Measurements from ENCODE around the gene PRSS16.
"Not testable (repeated sequence)": the region's sequence is repeated elsewhere in the genome, so short reads cannot be mapped to it uniquely, and the experiment has no call there.

PRSS16 gene

DNA sequence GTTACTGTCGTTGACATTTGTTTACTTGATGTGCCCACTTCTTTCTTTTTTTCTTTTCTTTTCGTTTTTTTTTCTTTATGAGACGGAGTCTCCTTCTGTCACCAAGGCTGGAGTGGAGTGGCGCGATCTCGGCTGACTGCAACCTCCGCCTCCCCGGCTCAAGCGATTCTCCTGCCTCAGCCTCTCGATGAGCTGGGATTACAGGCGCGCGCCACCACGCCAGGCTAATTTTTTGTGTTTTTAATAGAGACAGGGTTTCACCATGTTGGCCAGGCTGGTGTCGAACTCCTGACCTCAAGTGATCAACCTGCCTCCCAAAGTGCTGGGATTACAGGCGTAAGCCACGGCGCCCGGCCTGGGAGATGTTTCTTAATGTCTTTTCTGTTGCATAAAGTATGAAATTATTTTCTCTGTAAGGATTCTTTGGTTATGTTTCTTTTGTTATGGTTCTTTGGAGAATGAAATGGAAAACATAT, 33.3 kb upstream of the PRSS16 start:
- no peak overlapping the region for H3K4me2 ChIP-seq (ENCODE audit: low read length)
- no peak overlapping the region for H3K27ac ChIP-seq (ENCODE audit: low read length)
- H3K4me1 ChIP-seq (ENCODE audit: low read length), result no peaks in the 10 kb centered on the region
- no peaks in the 10 kb centered on the region for H3K36me3 ChIP-seq (replicated peaks; ENCODE audit: low read depth, low read length)
- no peaks in the 10 kb centered on the region for H3K79me2 ChIP-seq (ENCODE audit: low read length)
- TF ChIP-seq EZH2phosphoT487 (IDR thresholded peaks at IDR 0.05; ENCODE audit: low read depth), result no peak
- TF ChIP-seq, protein P1, sequence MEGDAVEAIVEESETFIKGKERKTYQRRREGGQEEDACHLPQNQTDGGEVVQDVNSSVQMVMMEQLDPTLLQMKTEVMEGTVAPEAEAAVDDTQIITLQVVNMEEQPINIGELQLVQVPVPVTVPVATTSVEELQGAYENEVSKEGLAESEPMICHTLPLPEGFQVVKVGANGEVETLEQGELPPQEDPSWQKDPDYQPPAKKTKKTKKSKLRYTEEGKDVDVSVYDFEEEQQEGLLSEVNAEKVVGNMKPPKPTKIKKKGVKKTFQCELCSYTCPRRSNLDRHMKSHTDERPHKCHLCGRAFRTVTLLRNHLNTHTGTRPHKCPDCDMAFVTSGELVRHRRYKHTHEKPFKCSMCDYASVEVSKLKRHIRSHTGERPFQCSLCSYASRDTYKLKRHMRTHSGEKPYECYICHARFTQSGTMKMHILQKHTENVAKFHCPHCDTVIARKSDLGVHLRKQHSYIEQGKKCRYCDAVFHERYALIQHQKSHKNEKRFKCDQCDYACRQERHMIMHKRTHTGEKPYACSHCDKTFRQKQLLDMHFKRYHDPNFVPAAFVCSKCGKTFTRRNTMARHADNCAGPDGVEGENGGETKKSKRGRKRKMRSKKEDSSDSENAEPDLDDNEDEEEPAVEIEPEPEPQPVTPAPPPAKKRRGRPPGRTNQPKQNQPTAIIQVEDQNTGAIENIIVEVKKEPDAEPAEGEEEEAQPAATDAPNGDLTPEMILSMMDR (IDR thresholded peaks at IDR 0.05; ENCODE audit: low read depth, low read length), result no peak
- H4K20me1 ChIP-seq (ENCODE audit: insufficient read depth, low read length), result no peaks in the 10 kb centered on the region
- no peak overlapping the region for H2AFZ ChIP-seq (ENCODE audit: low read depth, low read length)
- no peak overlapping the region for H3K4me3 ChIP-seq (ENCODE audit: low read length)
- no peaks in the 10 kb centered on the region for H3K9me3 ChIP-seq (ENCODE audit: insufficient read depth, low read length)
- no peaks in the 10 kb centered on the region for H3K27me3 ChIP-seq (ENCODE audit: low read depth, low read length)
- H3K9ac ChIP-seq (ENCODE audit: low read length), result no peak overlapping the region

DNA sequence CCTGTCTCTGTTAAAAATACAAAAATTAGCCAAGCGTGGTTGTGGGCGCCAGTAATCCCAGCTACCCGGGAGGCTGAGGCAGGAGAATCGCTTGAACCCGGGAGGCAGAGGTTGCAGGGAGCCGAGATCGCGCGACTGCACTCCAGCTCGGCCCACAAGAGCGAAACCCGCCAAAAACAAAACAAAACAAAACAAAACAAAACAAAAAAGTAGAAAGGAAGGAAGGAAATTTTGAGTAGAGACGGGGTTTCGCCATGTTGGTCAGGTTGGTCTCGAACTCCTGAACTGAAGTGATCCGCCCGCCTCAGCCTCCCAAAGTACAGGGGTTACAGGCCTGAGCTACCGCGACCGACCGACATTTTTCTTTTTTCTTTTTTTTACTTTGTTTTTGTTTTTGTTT, 30.6 kb upstream of the PRSS16 start:
- Histone ChIP-seq H3K9me3 (ENCODE audit: insufficient read depth, low read length) (no peaks in the 10 kb centered on the region), H3K79me2 (ENCODE audit: low read length) (no peaks in the 10 kb centered on the region), H3K27ac (ENCODE audit: low read length) (no peak overlapping the region), H3K4me3 (ENCODE audit: low read length) (no peak overlapping the region), H3K27me3 (ENCODE audit: low read depth, low read length) (no peaks in the 10 kb centered on the region), H3K4me2 (ENCODE audit: low read length) (no peak overlapping the region), H4K20me1 (ENCODE audit: insufficient read depth, low read length) (no peaks in the 10 kb centered on the region), H3K36me3 (replicated peaks; ENCODE audit: low read depth, low read length) (no peaks in the 10 kb centered on the region), H3K4me1 (ENCODE audit: low read length) (no peaks in the 10 kb centered on the region), H2AFZ (ENCODE audit: low read depth, low read length) (no peak overlapping the region), H3K9ac (ENCODE audit: low read length) (no peak overlapping the region)
- TF ChIP-seq EZH2phosphoT487 (IDR thresholded peaks at IDR 0.05; ENCODE audit: low read depth), result no peak
- TF ChIP-seq, protein P1 (IDR thresholded peaks at IDR 0.05; ENCODE audit: low read depth, low read length), result no peak

DNA sequence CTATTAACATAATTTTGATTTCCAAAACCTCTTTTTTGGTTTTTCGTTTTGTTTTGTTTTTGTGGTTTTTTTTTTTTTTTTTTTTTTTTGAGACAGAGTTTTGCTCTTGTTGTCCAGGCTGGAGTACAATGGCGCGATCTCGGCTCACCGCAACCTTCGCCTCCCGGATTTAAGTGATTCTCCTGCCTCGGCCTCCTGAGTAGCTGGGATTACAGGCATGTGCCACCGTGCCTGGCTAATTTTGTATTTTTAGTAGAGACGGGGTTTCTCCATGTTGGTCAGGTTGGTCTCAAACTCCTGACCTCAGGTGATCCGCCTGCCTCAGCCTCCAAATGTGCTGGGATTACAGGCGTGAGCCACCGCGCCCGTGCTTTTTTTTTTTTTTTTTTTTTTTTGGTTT, 24.5 kb upstream of the PRSS16 start:
- not testable (repeated sequence) for H3K27ac ChIP-seq (ENCODE audit: low read length); H3K4me3 ChIP-seq (ENCODE audit: low read length); H3K79me2 ChIP-seq (ENCODE audit: low read length); H3K36me3 ChIP-seq (replicated peaks; ENCODE audit: low read depth, low read length); H3K4me1 ChIP-seq (ENCODE audit: low read length); H3K9ac ChIP-seq (ENCODE audit: low read length); H2AFZ ChIP-seq (ENCODE audit: low read depth, low read length); H3K4me2 ChIP-seq (ENCODE audit: low read length); H4K20me1 ChIP-seq (ENCODE audit: insufficient read depth, low read length); H3K27me3 ChIP-seq (ENCODE audit: low read depth, low read length); H3K9me3 ChIP-seq (ENCODE audit: insufficient read depth, low read length)

DNA sequence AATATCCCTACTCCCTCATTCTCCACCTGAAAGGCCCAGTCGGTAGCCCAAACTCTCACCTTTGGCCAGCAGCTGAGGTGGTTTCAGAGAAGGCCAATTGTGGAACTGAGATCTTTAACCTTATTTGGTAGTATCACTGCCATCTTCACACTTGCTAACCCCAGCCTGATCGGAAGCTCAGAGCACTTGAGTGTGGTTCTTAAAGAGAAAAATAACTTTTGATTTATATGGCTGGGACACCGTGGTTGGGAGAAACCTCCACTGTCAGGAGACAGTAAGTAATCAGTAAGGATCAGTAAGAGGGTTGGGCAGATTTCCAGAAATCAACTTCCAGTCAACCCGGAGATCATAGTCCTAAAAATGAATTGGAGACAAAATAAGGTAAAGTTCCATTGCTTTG, 22.8 kb upstream of the PRSS16 start:
- Histone ChIP-seq H3K4me3 (ENCODE audit: low read length) (0 out of 2 replicates have a peak overlapping the region, but pooled peaks have one; percentile 2), H3K4me1 (ENCODE audit: low read length) (peaks cover 7% of the 10 kb centered on the region; the same call in 1 of the 2 replicates), H4K20me1 (ENCODE audit: insufficient read depth, low read length) (no peaks in the 10 kb centered on the region), H3K27me3 (ENCODE audit: low read depth, low read length) (no peaks in the 10 kb centered on the region), H3K36me3 (replicated peaks; ENCODE audit: low read depth, low read length) (no peaks in the 10 kb centered on the region), H3K9me3 (ENCODE audit: insufficient read depth, low read length) (no peaks in the 10 kb centered on the region), H3K9ac (ENCODE audit: low read length) (peak overlapping the region; percentile 17; the same call in 1 of the 2 replicates), H3K27ac (ENCODE audit: low read length) (no peak overlapping the region), H2AFZ (ENCODE audit: low read depth, low read length) (peak overlapping the region; percentile 81; the same call in 1 of the 2 replicates), H3K4me2 (ENCODE audit: low read length) (peak overlapping the region; percentile 37), H3K79me2 (ENCODE audit: low read length) (no peaks in the 10 kb centered on the region)
- no peak for TF ChIP-seq EZH2phosphoT487 (IDR thresholded peaks at IDR 0.05; ENCODE audit: low read depth)
- TF ChIP-seq, protein P1 (IDR thresholded peaks at IDR 0.05; ENCODE audit: low read depth, low read length), result no peak
